GM23248 (cell line): Measurements from ENCODE around the gene C2orf69. TPM values are rescaled to one million over a fixed set of nuclear protein-coding genes. Genes with fewer than 3 reads are reported as not detected.

Source experiments
- DNase-seq: peaks from one replicate; pipeline ENCODE4 v3.0.0-alpha.2; 2015
- H2AFZ ChIP-seq: fragments of 200-600 bp; sonication (generic); 2 replicates; pipeline ENCODE4 v1.6.1; 2016; ENCODE audit warnings: antibody characterized with exemption
- H3F3A ChIP-seq: fragments of 200-600 bp; sonication (generic); 2 replicates; pipeline ENCODE4 v1.6.1; 2016; ENCODE audit warnings: mild to moderate bottlenecking, antibody characterized with exemption, mixed run types; ENCODE audit not compliant: insufficient read depth
- H3K27ac ChIP-seq: fragments of 200-600 bp; sonication (generic); 2 replicates; pipeline ENCODE4 v1.5.1; 2016; ENCODE audit warnings: mild to moderate bottlenecking
- H3K27me3 ChIP-seq: fragments of 200-600 bp; sonication (generic); replicated peaks from 2 replicates; pipeline ENCODE4 v1.6.1; 2016; ENCODE audit warnings: mild to moderate bottlenecking; ENCODE audit not compliant: insufficient read depth
- H3K36me3 ChIP-seq: fragments of 200-600 bp; sonication (generic); 2 replicates; pipeline ENCODE4 v1.6.1; 2016; ENCODE audit warnings: low read depth, mild to moderate bottlenecking
- H3K4me1 ChIP-seq: fragments of 200-600 bp; sonication (generic); 2 replicates; pipeline ENCODE4 v1.6.1; 2016; ENCODE audit warnings: mild to moderate bottlenecking; ENCODE audit not compliant: insufficient read depth
- H3K4me2 ChIP-seq: fragments of 200-600 bp; sonication (generic); one replicate; pipeline ENCODE4 v1.6.1; 2016; ENCODE audit warnings: mild to moderate bottlenecking; ENCODE audit not compliant: unreplicated experiment
- H3K4me3 ChIP-seq: fragments of 200-600 bp; sonication (generic); 2 replicates; pipeline ENCODE4 v1.5.1; 2016; ENCODE audit warnings: mild to moderate bottlenecking
- H3K79me2 ChIP-seq: fragments of 200-600 bp; sonication (generic); 2 replicates; pipeline ENCODE4 v1.6.1; 2016; ENCODE audit warnings: mild to moderate bottlenecking; ENCODE audit not compliant: insufficient read depth
- H3K9ac ChIP-seq: fragments of 200-600 bp; sonication (generic); 2 replicates; pipeline ENCODE4 v1.6.1; 2016; ENCODE audit warnings: mild to moderate bottlenecking
- H3K9me2 ChIP-seq: fragments of 200-600 bp; sonication (generic); 2 replicates; pipeline ENCODE4 v1.6.1; 2016; ENCODE audit warnings: mixed run types, mild to moderate bottlenecking, moderate library complexity; ENCODE audit not compliant: insufficient read depth
- H3K9me3 ChIP-seq: fragments of 200-600 bp; sonication (generic); one replicate; pipeline ENCODE4 v1.6.1; 2017; ENCODE audit warnings: low read depth
- H4K20me1 ChIP-seq: fragments of 200-600 bp; sonication (generic); 2 replicates; pipeline ENCODE4 v1.6.0; 2016; ENCODE audit not compliant: insufficient read depth
- EZH2 ChIP-seq: fragments of 200-600 bp; sonication (generic); IDR thresholded peaks from 2 replicates; pipeline ENCODE4 v1.6.1; 2018; ENCODE audit warnings: antibody characterized with exemption, mild to moderate bottlenecking; ENCODE audit not compliant: insufficient read depth, poor library complexity, severe bottlenecking
- EZH2phosphoT487 ChIP-seq: fragments of 200-600 bp; sonication (generic); IDR thresholded peaks from 2 replicates; pipeline ENCODE4 v1.6.1; 2018; ENCODE audit warnings: antibody characterized with exemption, moderate library complexity, mild to moderate bottlenecking, low read depth; ENCODE audit not compliant: insufficient read depth
- WGBS, 2 experiments: methylation state at CpG; one replicate each; pipeline ENCODE4 v1.1.6; 2015 to 2017; ENCODE audit warnings: low lambda C conversion rate in 2 of 2, low coverage in 1 of 2; ENCODE audit errors: missing lambda C conversion rate in 2 of 2; 5-methylcytosine and 5-hydroxymethylcytosine counted together
- in situ Hi-C: fragments of 300-500 bp; cut with MboI; formaldehyde crosslinking; loops from 2 replicates; pipeline ENCODE4 v1.15.0; 2020
- polyA plus RNA-seq: library from polyadenylated mRNA; unstranded; fragments of >200 nt; fragmentation: Nextera tagmentation; extraction: Ambion mirVana; gene quantifications from 2 replicates; pipeline ENCODE4 v1.2.1, GENCODE V29; 2016
- total RNA-seq: library from RNA; depleted of rRNA; stranded (reverse); fragments of >200 nt; shearing (Covaris generic); gene quantifications from 2 replicates; pipeline ENCODE4 v1.2.3, GENCODE V29; 2014

Gene C2orf69
- total and polyA plus RNA-seq, 2 experiments from 2014 or later = 14.5 to 19.9 TPM

- no peaks in the 10 kb centered on the region for H3K36me3 ChIP-seq
- no peaks in the 10 kb centered on the region for H3K79me2 ChIP-seq
- no peaks in the 10 kb centered on the region for H4K20me1 ChIP-seq
- no peak for DNase-seq
- H3K4me2 ChIP-seq = no peak overlapping the region
- H3K4me1 ChIP-seq = no peaks in the 10 kb centered on the region
- TF ChIP-seq EZH2phosphoT487 (no peak), EZH2 (no peak)
- H3K9me2 ChIP-seq = no peaks in the 10 kb centered on the region
- in situ Hi-C loops = no loop called here
- no peak overlapping the region for H2AFZ ChIP-seq
- no peak overlapping the region for H3K9ac ChIP-seq
- H3F3A ChIP-seq = no peaks in the 10 kb centered on the region
- H3K9me3 ChIP-seq = no peaks in the 10 kb centered on the region
- no peaks in the 10 kb centered on the region for H3K27me3 ChIP-seq
- H3K27ac ChIP-seq = no peak overlapping the region
- no peak overlapping the region for H3K4me3 ChIP-seq
Observed at GRCh38 chr2:199882667-199883066, 28.4 kb upstream of the C2orf69 start.

DNA sequence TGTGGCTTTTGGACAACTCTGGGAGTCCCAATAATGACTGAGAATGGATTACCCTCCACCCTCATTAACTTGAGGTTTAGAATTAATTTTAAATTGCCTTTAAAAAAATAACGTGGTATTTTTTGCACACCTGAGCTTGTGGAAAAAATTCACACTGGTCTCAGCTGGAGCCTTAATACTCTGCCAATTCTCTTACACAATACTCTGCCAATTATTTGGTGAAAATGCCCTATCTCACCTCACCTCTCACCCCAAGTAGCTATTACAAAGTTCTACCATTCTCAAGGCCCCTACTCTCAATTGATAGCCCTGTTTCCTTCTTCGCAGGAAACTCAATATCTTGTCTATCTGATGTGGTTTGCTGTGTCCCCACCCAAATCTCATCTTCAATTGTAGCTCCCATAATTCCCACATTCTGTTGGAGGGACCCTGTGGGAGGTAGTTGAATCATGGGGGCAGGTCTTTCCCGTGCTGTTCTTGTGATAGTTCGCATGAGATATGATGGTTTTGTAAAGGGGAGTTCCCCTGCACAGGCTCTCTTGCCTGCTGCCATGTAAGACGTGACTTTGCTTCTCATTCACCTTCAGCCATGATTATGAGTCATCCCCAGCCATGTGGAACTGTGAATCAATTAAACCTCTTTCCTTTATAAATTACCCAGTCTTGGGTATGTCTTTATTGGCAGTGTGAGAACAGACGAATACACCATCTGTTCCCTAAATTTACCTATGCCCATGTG is 27.4 kb upstream of the C2orf69 start:
- in situ Hi-C loops = no loop called here
- WGBS, 2 experiments = 54 to 56% methylated on average over 6 of the region's 6 CpGs

DNA sequence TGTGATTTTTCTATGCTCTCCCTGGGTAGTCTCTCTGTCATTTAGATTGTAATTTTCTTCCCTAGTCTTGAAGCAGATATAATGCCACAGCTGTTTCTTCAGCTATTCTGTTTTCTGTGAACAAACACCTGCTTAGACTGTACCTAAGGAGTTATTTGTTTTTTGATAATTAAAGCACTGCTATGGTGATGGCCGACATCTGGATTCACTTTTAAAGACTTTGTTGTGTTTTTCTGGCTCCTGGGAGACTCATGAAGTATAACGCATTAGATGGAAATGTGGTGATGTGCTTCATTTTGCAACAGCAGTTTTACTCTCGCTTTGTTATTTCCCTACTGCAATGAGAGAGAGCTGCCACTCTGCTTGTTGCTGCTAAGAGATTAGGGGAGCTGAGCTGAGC is 15.7 kb upstream of the C2orf69 start:
- no peak overlapping the region for H2AFZ ChIP-seq
- 38% methylated on average over 3 of the region's 3 CpGs for WGBS, 2 experiments
- in situ Hi-C loops = no loop called here

More for the DNA sequence above, 27.4 kb upstream of the C2orf69 start:
- Histone ChIP-seq H3K9me2 (no peaks in the 10 kb centered on the region), H3K9me3 (no peaks in the 10 kb centered on the region), H3F3A (no peaks in the 10 kb centered on the region), H3K27me3 (no peaks in the 10 kb centered on the region), H3K27ac (no peak overlapping the region), H3K4me1 (no peaks in the 10 kb centered on the region), H2AFZ (no peak overlapping the region), H3K9ac (no peak overlapping the region), H3K36me3 (no peaks in the 10 kb centered on the region), H3K4me2 (no peak overlapping the region), H3K79me2 (no peaks in the 10 kb centered on the region), H3K4me3 (no peak overlapping the region), H4K20me1 (no peaks in the 10 kb centered on the region)
- no peak for TF ChIP-seq EZH2
- no peak for TF ChIP-seq EZH2phosphoT487
- DNase-seq = no peak

GRCh38 chr2:199896617-199897016 is 14.5 kb upstream of the C2orf69 start:
- H3K27me3 ChIP-seq = no peaks in the 10 kb centered on the region
- TF ChIP-seq EZH2 = no peak
- no peaks in the 10 kb centered on the region for H3K79me2 ChIP-seq
- H3K36me3 ChIP-seq = no peaks in the 10 kb centered on the region
- in situ Hi-C loops = no loop called here
- DNase-seq = no peak
- no peaks in the 10 kb centered on the region for H3K9me2 ChIP-seq
- 60 to 65% methylated on average over 2 of the region's 2 CpGs for WGBS, 2 experiments
- no peak overlapping the region for H3K4me2 ChIP-seq
- H3K4me1 ChIP-seq = no peaks in the 10 kb centered on the region
- no peaks in the 10 kb centered on the region for H3F3A ChIP-seq
- H3K9me3 ChIP-seq = no peaks in the 10 kb centered on the region
- H2AFZ ChIP-seq = no peak overlapping the region
- H3K4me3 ChIP-seq = no peak overlapping the region
- no peak overlapping the region for H3K9ac ChIP-seq
- H4K20me1 ChIP-seq = no peaks in the 10 kb centered on the region
- no peak overlapping the region for H3K27ac ChIP-seq

More for the DNA sequence above, 15.7 kb upstream of the C2orf69 start:
- DNase-seq = peak; percentile 40
- H3K9ac ChIP-seq = no peak overlapping the region
- H3K79me2 ChIP-seq = no peaks in the 10 kb centered on the region
- no peaks in the 10 kb centered on the region for H3K4me1 ChIP-seq
- no peaks in the 10 kb centered on the region for H3K9me3 ChIP-seq
- no peaks in the 10 kb centered on the region for H3K36me3 ChIP-seq
- no peak overlapping the region for H3K4me2 ChIP-seq
- no peaks in the 10 kb centered on the region for H3K27me3 ChIP-seq
- no peak overlapping the region for H3K27ac ChIP-seq
- TF ChIP-seq EZH2phosphoT487 (no peak), EZH2 (no peak)
- H3K4me3 ChIP-seq = no peak overlapping the region
- H3K9me2 ChIP-seq = no peaks in the 10 kb centered on the region
- H3F3A ChIP-seq = no peaks in the 10 kb centered on the region
- no peaks in the 10 kb centered on the region for H4K20me1 ChIP-seq

DNA sequence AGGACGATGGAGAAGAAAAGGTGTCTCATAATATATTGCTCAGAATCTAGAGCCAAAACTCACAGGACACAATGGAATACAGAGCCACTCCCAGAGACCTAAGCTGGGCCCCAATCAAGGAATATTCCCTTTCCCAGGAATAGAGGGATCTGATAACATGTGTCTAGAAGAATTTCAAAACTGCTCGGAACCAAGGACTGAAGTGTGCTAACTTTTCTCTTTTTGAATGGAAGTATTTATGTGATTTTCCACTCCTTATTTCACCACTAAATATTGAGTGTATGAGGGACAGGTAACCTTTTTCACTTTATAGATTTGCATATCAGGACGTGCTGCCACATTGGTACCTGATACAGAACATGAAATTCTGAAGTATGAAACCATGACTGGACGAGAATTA is 9.2 kb upstream of the C2orf69 start:
- Histone ChIP-seq H3K27ac (no peak overlapping the region), H3K4me1 (no peaks in the 10 kb centered on the region), H3K9me2 (no peaks in the 10 kb centered on the region), H3K36me3 (no peaks in the 10 kb centered on the region), H3K4me3 (no peak overlapping the region), H3F3A (no peaks in the 10 kb centered on the region), H3K4me2 (no peak overlapping the region), H4K20me1 (no peaks in the 10 kb centered on the region), H3K27me3 (no peaks in the 10 kb centered on the region), H3K79me2 (no peaks in the 10 kb centered on the region), H3K9me3 (no peaks in the 10 kb centered on the region), H3K9ac (no peak overlapping the region), H2AFZ (no peak overlapping the region)
- in situ Hi-C loops = no loop called here
- TF ChIP-seq EZH2 = no peak
- TF ChIP-seq EZH2phosphoT487 = no peak
- 59 to 62% methylated on average over 4 of the region's 4 CpGs for WGBS, 2 experiments
- DNase-seq = no peak
